Lung (tissue), 12 donors: ENCODE data around the gene ZYG11A. TPM values are rescaled to one million over a fixed set of nuclear protein-coding genes. Genes with fewer than 3 reads are reported as not detected.

ENCODE experiments used
- ATAC-seq: fragments of 200-7000 bp; cut with Tn5 transposase; one replicate; pipeline ENCODE4 v1.9.1; 2020; ENCODE audit warnings: moderate number of reproducible peaks; ENCODE audit not compliant: insufficient read depth, low FRiP score
- DNase-seq, 3 donors: peaks; one replicate each; pipeline ENCODE4 v3.0.0-alpha.2; 2013 to 2017
- H3K27ac ChIP-seq, 2 donors: one replicate each; pipeline ENCODE4 v1.5.1; 2013; ENCODE audit warnings: mild to moderate bottlenecking in 2 of 2, moderate library complexity in 2 of 2, control low read depth in 1 of 2, inconsistent platforms in 1 of 2, low read depth in 1 of 2, low read length in 1 of 2
- H3K27me3 ChIP-seq, 3 donors: one replicate each; pipeline ENCODE4 v1.5.1; 2013; ENCODE audit warnings: low read length in 2 of 3; ENCODE audit not compliant: control insufficient read depth in 3 of 3, insufficient read depth in 3 of 3
- H3K36me3 ChIP-seq, 4 donors: one replicate each; pipeline ENCODE4 v1.5.1; 2013; ENCODE audit warnings: low read length in 4 of 4, mild to moderate bottlenecking in 1 of 4, moderate library complexity in 1 of 4; ENCODE audit not compliant: control insufficient read depth in 4 of 4, insufficient read depth in 4 of 4
- H3K4me1 ChIP-seq, 5 donors: one replicate each; pipeline ENCODE4 v1.5.1; 2013; ENCODE audit warnings: low read length in 5 of 5, mild to moderate bottlenecking in 2 of 5, moderate library complexity in 1 of 5; ENCODE audit not compliant: control insufficient read depth in 5 of 5, insufficient read depth in 5 of 5
- H3K4me3 ChIP-seq: one replicate; pipeline ENCODE4 v1.5.1; 2013; ENCODE audit warnings: mild to moderate bottlenecking, control low read depth, moderate library complexity
- H3K9ac ChIP-seq, 2 donors: one replicate each; pipeline ENCODE4 v1.5.1; 2013; ENCODE audit warnings: low read length in 2 of 2, control low read depth in 1 of 2; ENCODE audit not compliant: insufficient read depth in 1 of 2
- H3K9me3 ChIP-seq, 4 donors: one replicate each; pipeline ENCODE4 v1.5.1; 2013; ENCODE audit warnings: low read length in 3 of 4, mild to moderate bottlenecking in 1 of 4, moderate library complexity in 1 of 4; ENCODE audit not compliant: control insufficient read depth in 4 of 4, insufficient read depth in 3 of 4
- CTCF ChIP-seq: IDR thresholded peaks from 2 replicates; pipeline ENCODE4 v1.5.1; 2012; ENCODE audit warnings: mild to moderate bottlenecking; ENCODE audit errors: control extremely low read depth, extremely low read depth
- WGBS, 2 donors: extraction: QIAGEN DNeasy Blood & Tissue Kit; methylation state at CpG; one replicate each; pipeline ENCODE4 v1.1.7; 2013; 5-methylcytosine and 5-hydroxymethylcytosine counted together
- polyA plus RNA-seq, 2 donors: library from polyadenylated mRNA; stranded (reverse); fragments of 200-250 nt; gene quantifications; one replicate each; pipeline ENCODE4 v1.2.1, GENCODE V29; 2013
- total RNA-seq, 2 donors: library from RNA; depleted of rRNA in 1 of 2; stranded (reverse); fragments of >200 nt in 1 of 2; gene quantifications; one replicate each; pipeline ENCODE4 v1.2.1, GENCODE V29; 2014 to 2021
- donor health status: control.
- donor health status: control.
- donor health status: Bipolar disorder and iron deficiency.
- donor health status: healthy.
- donor health status: DM: yes; HTN: yes; CAD: no.

The ZYG11A gene
- total and polyA plus RNA-seq, 4 donors, result 0.01 to 0.20 (median 0.15) TPM; not detected in 1

DNA sequence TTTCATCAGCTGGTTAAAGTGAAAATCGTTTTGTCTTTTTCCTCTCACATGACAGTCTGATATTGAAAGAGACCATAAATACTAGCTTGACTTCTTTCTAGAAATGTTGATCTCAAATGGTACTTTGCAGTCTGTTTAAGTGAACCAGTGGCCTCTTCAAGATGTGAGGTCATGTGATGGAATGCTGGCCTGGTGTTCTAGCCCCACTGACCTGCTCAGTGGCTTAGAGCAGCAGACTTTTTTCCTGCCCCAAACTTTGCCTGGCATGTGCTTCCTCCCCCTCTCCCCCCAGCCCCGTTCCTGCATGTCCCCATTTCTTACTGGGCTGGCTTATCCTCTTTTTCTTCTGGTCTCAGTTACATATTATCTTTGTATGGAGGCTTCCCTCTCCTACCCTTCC, 34.3 kb downstream of the ZYG11A start:
- no peaks in the 10 kb centered on the region for H3K9me3 ChIP-seq
- H3K36me3 ChIP-seq, result no peaks in the 10 kb centered on the region
- 49 to 58% methylated on average over 2 of the region's 2 CpGs for WGBS, 2 donors
- ATAC-seq (no peak), DNase-seq (no peak)
- H3K27me3 ChIP-seq, result no peaks in the 10 kb centered on the region
- TF ChIP-seq CTCF, result no peak
- no peak overlapping the region for H3K4me3 ChIP-seq
- no peak overlapping the region for H3K27ac ChIP-seq
- H3K9ac ChIP-seq, result no peak overlapping the region
- H3K4me1 ChIP-seq, result no peaks in the 10 kb centered on the region

DNA sequence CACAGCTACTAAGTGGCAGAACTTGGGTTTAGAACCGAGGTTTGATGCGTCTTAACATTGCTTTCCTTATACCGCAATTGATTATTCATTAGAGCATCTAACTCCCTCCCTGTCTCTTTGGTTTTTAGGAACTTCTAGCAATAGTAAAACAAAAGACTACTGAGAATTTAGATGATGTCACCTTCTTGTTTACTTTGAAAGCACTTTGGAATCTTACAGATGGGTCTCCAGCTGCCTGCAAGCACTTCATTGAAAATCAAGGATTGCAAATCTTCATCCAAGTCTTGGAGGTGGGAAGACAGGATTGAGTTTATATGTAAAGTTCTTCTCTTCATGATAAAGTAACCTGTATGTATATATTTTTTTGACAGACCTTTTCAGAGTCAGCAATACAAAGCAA, 35.0 kb downstream of the ZYG11A start:
- no peak overlapping the region for H3K27ac ChIP-seq
- H3K36me3 ChIP-seq, result no peaks in the 10 kb centered on the region
- H3K4me1 ChIP-seq, result no peaks in the 10 kb centered on the region
- H3K9ac ChIP-seq, result no peak overlapping the region
- H3K4me3 ChIP-seq, result no peak overlapping the region
- no peaks in the 10 kb centered on the region for H3K9me3 ChIP-seq
- no peak for TF ChIP-seq CTCF
- 92 to 97% methylated on average over 3 of the region's 3 CpGs for WGBS, 2 donors
- no peaks in the 10 kb centered on the region for H3K27me3 ChIP-seq
- ATAC-seq (no peak), DNase-seq (no peak)

GRCh38 chr1:52880206-52880605, 37.6 kb downstream of the ZYG11A start:
- no peak overlapping the region for H3K4me3 ChIP-seq
- 95 to 96% methylated on average over 2 of the region's 2 CpGs for WGBS, 2 donors
- H3K9me3 ChIP-seq, result no peaks in the 10 kb centered on the region
- ATAC-seq, result no peak
- H3K4me1 ChIP-seq, result no peaks in the 10 kb centered on the region
- TF ChIP-seq CTCF, result no peak
- no peak overlapping the region for H3K9ac ChIP-seq
- H3K27me3 ChIP-seq, result no peaks in the 10 kb centered on the region
- H3K36me3 ChIP-seq, result no peaks in the 10 kb centered on the region
- no peak overlapping the region for H3K27ac ChIP-seq
- DNase-seq, result no peak

- no peak overlapping the region for H3K9ac ChIP-seq
- no peak overlapping the region for H3K27ac ChIP-seq
- no peaks in the 10 kb centered on the region for H3K36me3 ChIP-seq
- ATAC-seq (no peak), DNase-seq (no peak)
- H3K4me1 ChIP-seq, result no peaks in the 10 kb centered on the region
- H3K27me3 ChIP-seq, result no peaks in the 10 kb centered on the region
- H3K9me3 ChIP-seq, result no peaks in the 10 kb centered on the region
- WGBS, 2 donors, result 89 to 91% methylated on average over 4 of the region's 4 CpGs
- no peak for TF ChIP-seq CTCF
- H3K4me3 ChIP-seq, result no peak overlapping the region
Measured at GRCh38 chr1:52887483-52887882, 44.9 kb downstream of the ZYG11A start.
